AG04449 (cell line): ENCODE measurements around the gene KLHDC7A.
"Not testable (repeated sequence)": the region's sequence is repeated elsewhere in the genome, so short reads cannot be mapped to it uniquely, and the experiment has no call there.

ENCODE experiments used
- CTCF ChIA-PET: fragments of 350-600 bp; formaldehyde crosslinking; extraction: SDS; loops from one replicate; lab custom pipeline; 2021; ENCODE audit warnings: antibody characterized with exemption; lab: Yijun Ruan, JAX
- POLR2A ChIA-PET: fragments of 400-600, 350-600 bp; formaldehyde crosslinking; extraction: SDS; loops from one replicate; lab custom pipeline; 2020; ENCODE audit warnings: antibody characterized with exemption, inconsistent platforms; lab: Yijun Ruan, JAX
- DNase-seq: peaks from one replicate; pipeline ENCODE4 v3.0.0-alpha.2; 2010; ENCODE audit warnings: low read depth, low spot score
- H3K4me3 ChIP-seq: 2 replicates; pipeline ENCODE4 v1.5.1; 2011; ENCODE audit warnings: low read depth, mild to moderate bottlenecking, control low read depth, low read length
- CTCF ChIP-seq: IDR thresholded peaks from one replicate; pipeline ENCODE4 v1.5.1; 2011; ENCODE audit warnings: mild to moderate bottlenecking, moderate library complexity, low read length, control low read depth, inconsistent platforms; ENCODE audit not compliant: insufficient read depth; ENCODE audit errors: missing control alignments

Gene KLHDC7A

DNA sequence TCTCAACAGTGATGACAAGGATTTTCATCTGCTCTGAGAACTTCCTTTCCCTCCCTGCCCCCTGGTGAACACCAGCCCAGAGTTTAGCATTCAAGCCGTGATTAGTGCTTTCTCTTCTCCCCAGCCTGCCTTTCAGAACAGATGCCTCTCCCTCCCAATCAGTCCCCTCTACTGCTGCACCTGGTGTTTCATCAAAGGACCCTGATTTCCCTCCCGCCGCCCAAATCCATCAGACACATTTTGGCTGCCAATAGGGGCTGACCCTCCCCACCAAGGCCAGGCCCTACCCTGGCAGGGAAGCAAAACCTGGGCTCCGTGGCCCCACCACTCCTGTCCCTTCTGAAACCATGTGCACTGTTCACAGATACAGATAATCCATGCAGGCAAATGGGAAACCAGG is 34.0 kb upstream of the KLHDC7A start:
- no peak for DNase-seq
- POLR2A ChIA-PET: no interaction called here
- no peak overlapping the region for H3K4me3 ChIP-seq
- no peak for TF ChIP-seq CTCF
- CTCF ChIA-PET: no interaction called here

DNA sequence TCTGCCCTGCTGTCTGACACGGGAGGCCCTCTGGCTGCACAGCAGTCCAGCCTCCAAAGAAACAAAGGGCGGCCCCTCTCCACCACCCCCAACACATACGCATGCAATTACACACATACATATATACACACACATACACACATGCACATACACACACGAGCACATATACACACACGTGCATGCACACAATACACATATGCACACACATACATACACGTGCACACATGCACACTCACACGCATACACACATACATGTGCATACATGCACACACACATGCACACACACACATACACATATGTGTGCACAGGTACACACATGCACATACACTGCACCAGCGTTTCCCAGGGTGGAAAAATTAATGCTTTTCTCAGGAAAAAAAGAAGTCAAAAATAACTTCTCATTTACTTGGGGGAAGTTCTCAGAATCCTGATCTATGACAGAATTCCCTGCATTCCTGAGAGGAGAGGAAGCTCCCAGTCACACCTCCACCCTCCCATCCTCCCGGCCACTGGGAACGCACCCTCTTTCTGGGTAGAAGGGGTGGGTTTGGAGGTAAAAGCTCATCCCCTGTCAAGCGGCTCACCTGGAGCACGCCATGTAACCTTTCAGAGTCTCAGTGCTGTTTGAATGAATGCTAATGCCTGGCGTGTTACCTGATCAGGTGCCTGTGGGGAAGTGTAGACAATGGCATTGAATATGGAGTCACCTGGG is 33.1 kb upstream of the KLHDC7A start:
- no peak for DNase-seq
- no peak for TF ChIP-seq CTCF
- CTCF ChIA-PET: no interaction called here
- H3K4me3 ChIP-seq: no peak overlapping the region
- POLR2A ChIA-PET: no interaction called here

DNA sequence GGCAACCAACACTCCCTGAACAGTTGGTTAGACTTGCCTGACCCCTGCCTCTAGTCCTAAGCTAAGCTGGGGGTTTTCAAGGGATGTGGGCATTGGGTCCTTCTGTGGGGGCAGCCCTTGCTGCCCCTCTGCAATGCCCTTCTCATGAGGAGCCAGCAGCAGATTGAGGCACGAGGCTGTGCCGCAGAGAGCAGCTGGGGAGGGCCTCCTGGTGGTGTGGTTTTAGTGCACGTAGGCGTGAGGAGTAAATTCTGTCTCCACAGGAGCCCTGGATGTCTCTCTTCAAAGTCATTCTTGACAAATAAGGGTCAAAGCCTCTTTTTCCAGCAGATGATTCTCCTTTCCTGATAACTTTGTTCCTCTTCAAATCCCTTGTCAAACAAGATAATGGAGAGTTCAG is 31.8 kb upstream of the KLHDC7A start:
- ChIA-PET POLR2A (no interaction called here), CTCF (no interaction called here)
- TF ChIP-seq CTCF: no peak
- no peak for DNase-seq
- H3K4me3 ChIP-seq: no peak overlapping the region

- ChIA-PET CTCF (no interaction called here), POLR2A (no interaction called here)
- no peak for DNase-seq
- no peak for TF ChIP-seq CTCF
- H3K4me3 ChIP-seq: no peak overlapping the region
These were observed 28.2 kb upstream of the KLHDC7A start for GRCh38 chr1:18452550-18452949.

DNA sequence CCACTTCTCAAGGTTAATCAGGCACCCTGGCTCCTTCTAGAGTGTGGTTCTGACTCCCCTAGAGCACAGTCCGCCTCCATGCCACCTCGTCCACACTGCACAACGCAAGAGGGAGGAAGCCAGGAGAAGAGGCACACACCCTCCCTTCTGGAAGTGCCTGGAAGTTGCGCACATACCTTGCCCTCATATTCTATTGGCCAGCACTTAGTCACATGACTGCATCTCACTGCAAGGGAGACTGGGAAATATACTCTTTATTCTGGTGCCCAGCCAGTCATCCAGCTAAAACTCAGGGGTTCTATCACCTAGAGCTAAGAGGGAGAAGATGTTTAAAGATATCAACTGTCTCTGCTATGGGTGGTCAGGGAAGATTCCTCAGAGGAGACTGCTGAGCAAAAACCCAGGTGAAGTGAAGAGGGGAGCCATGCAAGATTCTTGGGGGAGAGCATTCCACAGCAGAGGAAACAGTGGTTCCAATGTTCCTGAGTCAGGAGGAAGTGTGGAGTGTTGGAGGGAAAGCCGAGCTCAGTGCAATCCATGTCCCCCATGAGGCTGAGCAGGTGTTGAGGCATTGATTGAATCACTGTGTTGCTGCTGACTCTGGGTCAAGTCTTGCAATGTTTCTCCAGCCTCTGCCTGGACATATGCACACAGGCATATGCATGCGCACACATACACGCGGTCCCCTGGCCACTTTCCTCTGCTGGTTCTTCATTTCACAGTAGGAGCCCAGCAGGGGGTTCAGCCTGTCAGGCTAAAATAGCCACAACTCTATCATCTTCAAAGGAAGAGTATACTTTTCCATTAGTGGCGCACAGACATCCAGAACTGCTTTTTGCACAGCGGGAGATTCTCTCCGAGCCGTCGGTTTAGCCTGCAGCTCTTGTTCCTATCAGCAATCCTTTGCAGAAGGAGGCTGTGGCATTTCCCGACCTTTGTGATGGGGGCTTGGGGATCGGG is 22.3 kb upstream of the KLHDC7A start:
- H3K4me3 ChIP-seq: no peak overlapping the region
- POLR2A ChIA-PET: no interaction called here
- CTCF ChIA-PET: no interaction called here
- TF ChIP-seq CTCF: no peak
- no peak for DNase-seq

- TF ChIP-seq CTCF: no peak
- ChIA-PET POLR2A (no interaction called here), CTCF (no interaction called here)
- no peak overlapping the region for H3K4me3 ChIP-seq
- no peak for DNase-seq
These were observed 19.1 kb upstream of the KLHDC7A start for GRCh38 chr1:18461656-18462055.

- POLR2A ChIA-PET, H3K4me3 ChIP-seq, CTCF ChIA-PET, DNase-seq: not testable (repeated sequence)
These were observed 18.2 kb upstream of the KLHDC7A start for GRCh38 chr1:18462517-18462916.
